HG02884 (cell line): ENCODE data around the gene POC1A.
"Not testable (repeated sequence)": the region's sequence is repeated elsewhere in the genome, so short reads cannot be mapped to it uniquely, and the experiment has no call there.

Source experiments
- ATAC-seq: cut with Tn5 transposase; IDR thresholded peaks from one replicate; pipeline ENCODE4 v1.9.1; 2021; ENCODE audit warnings: mild to moderate bottlenecking, moderate library complexity; ENCODE audit not compliant: unreplicated experiment

Gene POC1A

GRCh38 chr3:52153389-52154096, 680 bp downstream of the POC1A start:
- no peak for ATAC-seq

GRCh38 chr3:52151991-52152390, 2.2 kb downstream of the POC1A start:
- not testable (repeated sequence) for ATAC-seq

- ATAC-seq = no peak
These were observed 3.4 kb downstream of the POC1A start for GRCh38 chr3:52150860-52151259.

- ATAC-seq = no peak
These were observed 3.9 kb downstream of the POC1A start for GRCh38 chr3:52150357-52150756.

GRCh38 chr3:52149726-52150125, 4.5 kb downstream of the POC1A start:
- no peak for ATAC-seq

DNA sequence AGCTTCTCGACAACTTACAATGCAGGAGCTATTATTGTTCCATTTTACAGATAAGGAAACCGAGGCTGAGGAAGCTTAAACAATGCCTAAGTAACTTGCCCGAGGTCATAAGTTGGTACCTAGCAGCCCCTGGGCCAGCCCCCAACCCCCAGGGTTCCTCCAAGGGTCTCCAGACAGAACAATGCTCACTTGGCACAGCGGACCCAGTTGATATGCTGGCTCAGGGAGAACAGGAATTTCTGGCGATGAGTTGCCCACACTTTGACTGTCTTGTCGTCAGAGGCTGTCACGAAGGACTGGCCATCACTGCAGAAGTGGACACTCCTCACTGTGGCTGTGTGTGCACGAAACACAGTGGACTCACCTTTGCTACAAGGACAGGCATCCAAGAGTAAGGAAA, 5.2 kb downstream of the POC1A start:
- ATAC-seq = no peak

DNA sequence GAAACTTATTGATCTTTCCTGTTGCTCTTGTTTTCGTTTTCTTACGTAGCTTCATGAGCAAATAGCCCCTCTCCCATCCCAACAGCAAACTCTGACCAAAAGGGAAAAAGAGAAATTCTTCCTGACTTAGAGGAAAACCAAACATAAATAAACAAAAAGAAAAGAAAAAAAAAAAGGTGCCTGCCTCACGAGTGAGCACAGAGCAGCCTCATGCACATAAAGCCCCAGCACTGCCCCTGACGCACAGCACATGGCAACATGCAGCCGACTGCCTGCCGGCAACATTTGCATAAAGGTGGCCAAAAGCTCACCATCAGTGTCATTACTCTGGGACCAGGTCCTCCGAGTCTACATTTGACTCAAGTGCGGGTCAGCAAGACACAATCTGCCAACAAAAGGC, 6.4 kb downstream of the POC1A start:
- ATAC-seq = no peak

DNA sequence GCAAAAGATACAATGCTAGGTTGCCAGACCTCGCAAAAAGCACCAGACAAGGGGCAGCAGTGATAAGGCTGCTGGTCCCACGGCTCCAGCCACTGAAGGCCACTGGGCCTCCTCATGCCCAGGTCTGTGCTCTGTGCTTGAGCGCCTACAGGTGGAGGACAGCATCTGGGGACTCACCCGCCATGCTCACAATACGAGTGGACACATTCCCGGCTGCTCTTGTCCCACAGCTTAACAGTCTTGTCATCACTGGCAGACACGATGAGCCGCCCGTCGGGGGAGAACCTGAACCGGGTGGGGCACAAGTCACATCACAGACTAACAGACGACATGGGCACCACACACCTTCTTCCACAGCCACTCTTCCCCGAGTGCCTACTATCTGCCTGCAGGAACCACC, 7.4 kb downstream of the POC1A start:
- no peak for ATAC-seq

DNA sequence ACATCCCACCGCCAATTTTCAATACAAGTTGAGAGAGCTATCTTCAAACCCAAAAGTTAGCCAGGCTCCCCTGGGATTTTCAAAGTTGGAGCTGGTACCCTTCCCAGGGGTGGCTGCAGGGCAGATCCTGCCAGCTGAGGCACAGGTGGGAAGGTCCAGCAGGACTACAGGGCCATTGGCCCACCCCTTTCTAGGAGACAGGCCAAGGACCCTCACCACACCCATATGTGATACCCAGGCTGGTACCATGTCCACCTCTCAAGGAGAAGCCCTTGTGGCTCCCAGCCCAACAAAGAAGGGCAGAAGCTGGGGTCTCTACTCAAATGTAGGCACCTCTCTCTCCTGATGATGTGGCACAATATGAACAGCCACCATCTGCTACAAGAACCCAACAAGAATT, 8.0 kb downstream of the POC1A start:
- no peak for ATAC-seq

- no peak for ATAC-seq
These were observed 8.5 kb downstream of the POC1A start for GRCh38 chr3:52145736-52146110.

GRCh38 chr3:52144796-52145735, 9.2 kb downstream of the POC1A start:
- ATAC-seq = no peak

GRCh38 chr3:52144034-52144795, 10.0 kb downstream of the POC1A start:
- ATAC-seq = no peak

DNA sequence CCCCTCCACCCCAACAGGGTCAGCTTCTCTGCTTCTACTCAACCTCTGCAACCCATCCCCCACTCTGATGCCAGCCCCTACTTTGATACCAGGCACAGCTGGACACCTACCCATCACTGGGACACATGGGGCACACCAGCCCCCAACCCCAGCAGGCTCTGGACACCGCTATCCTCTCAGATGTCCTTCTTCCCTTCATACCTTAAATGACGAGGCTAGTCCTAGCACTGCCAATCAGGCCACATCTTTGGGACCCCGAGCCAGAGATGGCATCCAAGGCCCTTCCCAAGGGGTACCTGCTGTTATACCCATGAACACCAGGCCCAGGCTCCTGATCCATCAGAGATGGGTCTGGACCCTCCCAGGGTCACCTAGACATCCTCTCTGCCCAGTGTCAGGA, 10.6 kb downstream of the POC1A start:
- no peak for ATAC-seq

GRCh38 chr3:52143156-52143555, 11.1 kb downstream of the POC1A start:
- ATAC-seq = no peak

DNA sequence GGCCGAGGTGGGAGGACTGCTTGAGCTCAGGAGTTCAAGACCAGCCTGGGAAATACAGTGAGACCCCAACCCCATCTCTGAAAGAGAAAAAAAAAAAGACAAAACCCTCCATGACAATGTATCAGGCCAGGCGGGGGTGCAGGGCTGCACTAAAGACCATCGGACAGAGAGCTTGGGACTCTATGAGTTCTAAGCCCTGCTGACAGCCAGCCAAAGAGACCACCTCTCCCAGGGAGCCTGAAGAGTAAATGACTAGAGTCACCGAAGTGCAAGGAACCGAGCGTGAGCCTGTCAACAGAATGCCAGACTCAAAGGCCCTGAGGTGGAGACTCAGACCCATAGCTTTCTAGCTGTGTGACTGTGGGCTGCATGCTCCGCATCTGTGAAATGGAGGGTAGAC, 12.5 kb downstream of the POC1A start:
- ATAC-seq = no peak

DNA sequence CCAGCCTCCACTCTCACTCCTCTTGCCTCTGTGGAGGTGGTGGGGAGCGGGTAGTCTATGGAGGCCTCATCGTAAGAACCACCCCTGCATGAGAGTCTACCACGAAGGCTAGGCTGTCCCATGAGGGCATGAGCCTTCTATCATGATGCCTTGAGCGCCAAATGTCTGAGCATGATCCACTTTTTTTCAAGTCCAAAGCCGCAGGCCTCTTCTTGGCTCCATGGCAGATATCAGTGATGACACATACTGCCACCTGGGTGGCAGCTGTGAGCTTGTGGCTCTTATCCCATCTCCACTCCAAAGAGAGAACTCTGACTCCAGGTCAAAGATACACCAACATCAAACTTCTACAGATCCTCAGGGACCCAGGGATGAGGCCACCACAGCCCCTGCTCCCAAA, 13.5 kb downstream of the POC1A start:
- ATAC-seq = no peak

- ATAC-seq = no peak
These were observed 14.2 kb downstream of the POC1A start for GRCh38 chr3:52140000-52140399.

DNA sequence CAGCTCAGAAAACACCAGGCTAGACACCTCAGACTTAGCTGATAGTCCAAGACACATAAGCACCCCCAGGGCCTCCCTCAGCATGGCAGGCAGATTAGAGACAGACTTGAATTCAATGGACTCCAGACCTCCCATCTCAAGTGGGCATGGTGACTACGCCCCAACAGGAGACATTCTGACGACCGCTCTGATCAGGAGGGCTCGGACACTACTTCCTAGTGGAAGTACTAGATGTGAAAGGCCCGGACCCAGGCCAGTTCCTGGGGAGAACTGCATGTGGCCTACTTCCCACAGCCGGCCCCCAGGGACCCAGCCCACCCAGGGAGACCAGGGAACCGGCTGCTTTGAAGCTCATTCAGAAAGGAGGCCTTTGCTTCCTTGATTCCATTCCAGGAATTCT, 16.9 kb downstream of the POC1A start:
- ATAC-seq = no peak

DNA sequence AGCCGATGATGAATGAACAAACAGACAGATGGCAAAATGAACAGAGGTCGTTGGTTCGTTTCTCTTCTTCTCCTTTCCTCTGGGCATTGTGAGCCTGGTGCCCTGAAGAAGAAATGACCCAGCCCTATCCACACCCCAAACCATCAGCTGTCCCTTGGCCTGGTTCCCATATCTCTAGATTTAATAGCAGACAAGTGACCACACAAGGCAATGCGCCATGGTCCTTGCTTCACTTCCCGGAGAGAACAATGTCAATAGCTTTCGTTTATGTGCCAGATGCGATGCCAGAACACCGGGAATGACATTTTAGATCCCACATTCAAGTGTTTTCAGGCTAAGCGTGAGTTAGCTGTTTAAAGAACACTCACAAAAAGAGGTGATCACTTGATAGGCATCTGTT, 17.7 kb downstream of the POC1A start:
- no peak for ATAC-seq

DNA sequence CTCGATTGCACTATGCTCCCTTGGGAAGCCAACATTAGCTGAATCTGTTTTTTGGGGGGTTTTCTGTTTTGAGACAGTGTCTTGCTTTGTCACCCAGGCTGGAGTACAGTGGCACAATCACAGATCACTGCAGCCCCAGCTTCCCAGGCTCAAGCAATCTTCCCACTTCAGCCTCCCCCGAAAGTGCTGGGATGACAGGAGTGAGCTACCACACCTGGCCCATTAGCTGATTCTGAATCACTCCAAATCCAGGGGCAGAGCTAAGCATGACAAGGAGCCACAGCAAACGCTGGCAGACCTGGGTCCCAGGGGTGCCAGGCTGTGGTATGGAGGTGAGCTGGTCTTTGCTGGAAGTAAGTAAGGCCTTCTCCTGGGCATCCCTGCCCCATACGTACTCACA, 18.9 kb downstream of the POC1A start:
- ATAC-seq = no peak

DNA sequence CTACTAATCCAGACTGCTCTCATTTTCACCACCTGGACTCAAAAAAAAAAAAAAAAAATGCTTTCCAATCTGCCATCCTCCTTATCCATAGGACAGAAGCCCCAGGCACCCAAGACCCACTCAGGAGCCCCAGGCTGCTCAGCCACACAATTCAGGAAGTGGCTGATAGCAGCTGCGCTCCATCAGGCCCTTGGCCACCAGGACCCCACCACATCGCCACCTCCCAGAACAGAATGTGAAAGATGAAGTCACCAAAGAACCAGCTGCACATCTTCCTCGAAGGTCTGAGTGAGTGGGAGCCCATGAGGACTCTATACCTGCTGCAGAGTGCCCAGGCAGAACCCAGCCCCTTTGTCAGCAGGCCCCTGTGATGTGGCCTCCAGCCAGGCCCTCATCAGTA, 19.5 kb downstream of the POC1A start:
- no peak for ATAC-seq

GRCh38 chr3:52132930-52133329, 21.3 kb downstream of the POC1A start:
- no peak for ATAC-seq
